UCSD-AML1 (cell line): ENCODE results near the gene LCN1.

Source experiments
- DNase-seq: peaks from one replicate; lab custom pipeline; 2025; ENCODE audit not compliant: unreplicated experiment; lab: John Stamatoyannopoulos, UW

Gene LCN1

DNA sequence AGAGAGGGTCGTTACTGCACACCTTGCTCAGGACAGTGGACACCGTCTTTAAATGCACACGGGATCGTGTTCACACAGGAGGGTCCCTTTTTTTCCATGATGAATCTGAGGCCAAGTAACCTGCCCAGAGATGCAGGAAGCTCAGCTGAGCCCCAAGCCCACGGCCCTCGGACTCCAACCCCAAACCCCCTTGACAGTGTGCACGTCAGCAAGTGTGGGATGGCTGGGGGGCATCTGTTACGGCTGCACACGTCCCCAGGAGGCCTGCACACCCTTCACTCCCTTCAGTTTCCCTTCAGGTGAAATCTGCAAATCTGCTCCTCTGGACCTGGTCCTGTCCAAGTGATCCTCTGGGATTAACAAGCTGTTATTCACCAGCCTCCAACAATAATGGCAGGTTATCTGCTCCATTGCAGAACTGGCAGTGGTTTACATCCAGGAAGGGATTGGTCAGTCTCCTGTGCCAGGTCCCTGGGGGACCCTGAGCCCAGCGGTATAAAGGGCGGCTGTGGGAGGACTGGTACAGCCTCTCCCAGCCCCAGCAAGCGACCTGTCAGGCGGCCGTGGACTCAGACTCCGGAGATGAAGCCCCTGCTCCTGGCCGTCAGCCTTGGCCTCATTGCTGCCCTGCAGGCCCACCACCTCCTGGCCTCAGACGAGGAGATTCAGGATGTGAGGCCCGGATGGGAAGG is at the start of gene LCN1:
TSS of gene LCN1 (plus strand) at position 525 of the 692 bp plus-strand sequence. CDS start at position 583, 58 bp downstream.
- no peak for DNase-seq

GRCh38 chr9:135471791-135472640 is 49.2 kb upstream of the LCN1 start:
- no peak for DNase-seq

DNA sequence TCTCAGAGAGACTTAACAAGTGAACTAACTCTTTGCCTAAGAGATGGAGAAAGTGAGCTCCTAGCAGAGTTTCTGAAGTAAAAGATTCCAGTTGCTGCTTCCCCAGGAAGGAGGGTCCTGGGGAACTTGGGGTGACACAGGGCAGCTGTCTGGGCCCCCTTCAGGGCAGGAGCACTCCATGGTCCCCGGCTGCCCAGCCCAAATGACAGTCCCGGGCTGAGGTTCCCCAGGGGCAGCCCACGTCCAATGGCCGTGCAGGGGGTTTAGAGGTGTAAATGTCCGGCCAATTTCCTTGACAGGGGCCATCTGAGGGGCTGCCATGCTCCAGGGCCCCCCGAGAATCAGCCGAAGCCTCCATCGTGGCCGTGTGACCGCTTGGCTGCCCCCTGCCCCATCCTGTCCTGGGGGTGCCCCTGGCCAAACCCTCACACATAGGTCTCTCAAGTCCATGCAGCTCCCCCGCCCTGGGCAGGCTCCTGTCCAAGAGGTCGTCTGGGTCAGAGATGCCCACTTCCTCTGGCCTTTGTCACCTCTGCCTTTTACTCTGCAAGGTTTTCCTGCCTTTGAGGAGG is 47.2 kb upstream of the LCN1 start:
- DNase-seq = no peak

DNA sequence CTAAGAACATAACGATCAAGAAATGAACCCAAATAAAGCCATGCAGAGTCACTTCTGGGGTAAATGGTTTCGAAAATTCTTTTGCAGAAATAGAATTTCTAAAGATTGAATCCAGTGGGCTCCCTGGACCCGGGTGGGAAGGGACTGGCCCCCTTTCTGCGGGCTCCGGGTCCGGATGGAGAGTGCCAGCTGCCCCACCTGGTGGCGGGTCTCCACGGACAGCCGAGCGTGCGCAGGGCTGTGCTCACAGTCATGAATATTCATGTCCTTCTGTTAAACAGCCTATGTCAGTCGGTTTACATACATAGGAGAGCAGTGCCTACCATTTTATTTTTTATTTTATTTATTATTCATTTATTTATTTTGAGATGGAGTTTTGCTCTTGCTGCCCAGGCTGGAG is 46.3 kb upstream of the LCN1 start:
- peak; percentile 23 for DNase-seq

DNA sequence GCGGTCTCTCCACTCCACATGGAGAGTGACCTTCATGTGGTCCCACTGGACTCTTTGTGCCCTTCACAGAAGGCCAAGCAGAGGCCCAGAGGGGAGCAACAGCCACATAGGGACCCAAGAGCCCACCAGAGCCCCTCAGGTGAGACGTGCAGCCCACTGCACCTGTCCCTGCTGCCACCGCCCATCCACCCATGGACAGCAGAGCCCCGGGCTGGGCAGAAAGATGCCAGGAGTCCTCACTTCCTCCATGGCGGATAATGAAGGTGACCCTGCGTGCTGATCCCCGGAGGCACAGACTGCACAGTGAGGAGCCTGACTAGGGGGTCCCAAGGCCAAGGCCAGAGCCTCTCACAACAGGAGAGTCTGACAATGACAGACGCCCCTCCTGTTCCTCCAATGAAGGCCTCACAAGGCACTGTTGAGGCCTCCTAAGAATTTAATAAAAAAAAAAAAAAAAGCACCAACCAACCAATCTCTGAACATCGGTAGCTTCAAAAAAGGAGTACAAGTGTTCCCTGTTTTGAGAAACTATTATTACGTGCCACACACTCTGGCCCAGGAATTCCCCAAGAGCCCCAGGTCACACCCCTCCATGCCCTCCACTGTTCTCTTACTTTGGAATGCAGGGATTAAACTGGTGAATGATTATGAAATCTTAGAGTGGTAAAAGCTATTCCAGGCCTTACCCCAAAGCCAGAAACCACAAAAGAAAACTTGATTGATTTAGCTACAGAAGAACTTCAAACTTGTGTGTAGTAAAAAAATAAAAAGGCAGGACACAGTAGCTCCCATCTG is 44.5 kb upstream of the LCN1 start:
- no peak for DNase-seq

DNA sequence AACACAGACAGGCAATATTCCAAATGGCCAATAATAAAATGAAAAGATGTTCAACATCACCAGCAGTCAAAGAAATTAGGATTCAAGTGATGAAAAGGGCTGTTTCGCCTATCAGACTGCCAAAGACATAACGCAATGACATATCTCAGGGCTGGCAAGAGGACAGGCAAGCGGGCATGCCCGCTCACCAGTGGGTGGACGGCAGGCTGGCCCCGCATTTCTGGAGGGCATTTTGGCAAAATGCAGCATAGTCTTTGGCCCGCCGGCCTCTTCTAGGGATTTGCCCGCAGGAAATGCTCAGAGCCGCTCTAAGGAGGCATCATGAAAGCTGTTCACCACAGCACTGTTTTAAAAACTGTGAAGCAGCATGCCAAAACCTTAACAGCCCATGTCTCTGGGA is 43.0 kb upstream of the LCN1 start:
- DNase-seq = no peak

GRCh38 chr9:135478829-135479468 is 42.3 kb upstream of the LCN1 start:
- DNase-seq = peak; percentile 39

- peak; percentile 22 for DNase-seq
These were observed 41.7 kb upstream of the LCN1 start, which contains the start of gene PPP1R26 for GRCh38 chr9:135479469-135480052. Gene PPP1R26, plus strand, starts transcription at chr9:135479782. Its CDS starts 4,729 bp downstream, at chr9:135484511.

GRCh38 chr9:135480071-135480939 is 40.9 kb upstream of the LCN1 start:
- DNase-seq = peak; percentile 37

DNA sequence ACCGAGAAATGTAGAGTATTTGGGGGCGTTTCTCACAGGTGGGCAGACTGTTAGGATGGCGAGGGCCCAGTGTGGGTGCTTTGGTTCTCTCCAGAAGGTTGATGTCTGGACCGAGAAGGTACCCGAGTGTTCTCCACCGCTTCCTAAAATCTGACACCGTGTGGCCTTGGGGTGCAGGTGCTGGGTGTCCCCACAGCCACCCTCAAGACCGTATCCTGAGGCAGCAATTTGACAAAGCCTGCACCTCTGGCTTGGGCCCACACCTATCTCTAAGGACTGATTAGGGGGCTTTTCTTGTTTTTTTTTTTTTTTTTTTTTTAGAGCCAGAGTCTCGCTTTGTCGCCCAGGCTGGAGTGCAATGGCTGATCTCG is 40.3 kb upstream of the LCN1 start:
- DNase-seq = no peak

GRCh38 chr9:135482015-135482754 is 39.1 kb upstream of the LCN1 start:
- DNase-seq = no peak

- DNase-seq = no peak
These were observed 36.6 kb upstream of the LCN1 start for GRCh38 chr9:135484460-135485277.

DNA sequence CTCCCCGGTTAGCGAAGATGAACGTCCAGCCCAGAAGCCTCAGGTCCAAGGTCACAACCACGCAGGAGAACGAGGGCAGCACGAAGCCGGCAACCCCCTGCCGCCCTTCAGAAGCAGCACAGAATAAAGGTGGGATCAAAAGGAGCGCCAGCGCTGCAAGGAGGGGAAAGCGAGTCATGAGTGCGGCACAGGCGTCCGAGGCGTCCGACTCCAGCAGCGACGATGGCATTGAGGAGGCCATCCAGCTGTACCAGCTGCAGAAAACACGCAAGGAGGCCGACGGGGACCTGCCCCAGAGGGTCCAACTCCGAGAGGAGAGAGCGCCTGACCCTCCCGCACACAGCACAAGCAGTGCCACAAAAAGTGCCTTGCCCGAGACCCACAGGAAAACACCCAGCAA is 35.9 kb upstream of the LCN1 start:
- no peak for DNase-seq

- DNase-seq = no peak
These were observed 35.4 kb upstream of the LCN1 start for GRCh38 chr9:135485832-135486231.

DNA sequence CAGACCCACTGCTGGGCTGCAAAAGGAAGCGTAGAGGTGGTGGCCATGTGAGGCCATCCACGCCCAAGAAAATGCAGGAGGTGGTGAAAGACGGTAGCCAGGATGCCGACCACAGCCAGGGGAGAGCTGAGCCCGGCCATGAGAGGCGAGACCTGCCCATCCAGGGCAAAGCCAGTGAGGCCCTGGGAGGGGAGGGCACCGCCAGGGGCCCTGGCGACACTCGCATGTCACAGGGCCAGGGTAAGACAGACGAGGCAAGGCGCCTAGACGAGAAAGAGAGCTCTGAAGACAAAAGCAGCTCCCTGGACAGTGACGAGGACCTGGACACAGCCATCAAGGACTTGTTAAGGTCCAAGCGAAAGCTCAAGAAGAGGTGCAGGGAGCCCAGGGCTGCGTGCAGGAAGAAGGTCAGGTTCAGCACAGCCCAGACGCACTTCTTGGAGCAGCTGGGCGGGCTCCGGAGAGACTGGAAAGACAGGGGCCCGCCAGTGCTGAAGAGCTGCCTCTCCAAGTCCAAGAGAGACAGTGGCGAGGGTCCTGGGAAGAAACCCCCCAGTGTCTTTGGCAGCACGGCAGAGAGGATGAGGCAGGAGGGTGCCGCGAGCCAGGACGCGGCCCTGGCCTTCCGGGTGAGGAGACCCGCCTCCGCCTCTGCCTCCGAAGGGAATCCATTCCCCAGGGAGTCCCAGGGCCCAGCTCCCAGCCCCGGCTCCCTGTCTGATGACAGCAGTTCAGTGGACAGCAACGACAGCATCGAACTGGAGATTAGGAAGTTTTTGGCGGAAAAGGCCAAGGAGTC is 34.8 kb upstream of the LCN1 start:
- DNase-seq = no peak

GRCh38 chr9:135487281-135488012 is 33.8 kb upstream of the LCN1 start:
- DNase-seq = no peak
